HG03460 (cell line): Measurements from ENCODE around the gene CDC7.

ENCODE experiments used
- ATAC-seq: cut with Tn5 transposase; IDR thresholded peaks from one replicate; pipeline ENCODE4 v1.9.1; 2021; ENCODE audit not compliant: unreplicated experiment

Gene CDC7

GRCh38 chr1:91570120-91570448 lies 69.4 kb downstream of the CDC7 start:
- ATAC-seq = no peak

DNA sequence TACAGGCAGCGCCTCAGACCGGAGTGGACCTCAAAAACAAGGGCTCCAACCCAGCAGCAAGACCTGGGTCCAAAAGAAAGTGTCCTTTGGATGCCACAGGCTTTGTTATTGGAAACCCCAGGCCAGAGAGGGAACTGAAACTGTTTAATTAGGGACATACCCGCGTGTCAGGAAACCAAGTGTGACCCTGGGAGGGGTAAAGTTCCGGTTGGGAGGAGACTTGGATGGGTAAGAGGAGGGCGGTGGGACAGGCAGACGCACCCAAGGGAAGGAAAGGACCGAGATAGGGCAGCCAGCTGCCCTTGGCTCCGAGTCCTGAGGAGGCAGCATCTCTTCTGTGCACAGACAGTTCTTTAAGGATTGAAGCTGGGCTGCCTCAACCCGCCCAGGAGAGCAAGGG lies 71.4 kb downstream of the CDC7 start:
- peak; percentile 89 for ATAC-seq
